ENCODE measurements around the gene TET1.
"Not testable (repeated sequence)": the region's sequence is repeated elsewhere in the genome, so short reads cannot be mapped to it uniquely, and the experiment has no call there.

DNA sequence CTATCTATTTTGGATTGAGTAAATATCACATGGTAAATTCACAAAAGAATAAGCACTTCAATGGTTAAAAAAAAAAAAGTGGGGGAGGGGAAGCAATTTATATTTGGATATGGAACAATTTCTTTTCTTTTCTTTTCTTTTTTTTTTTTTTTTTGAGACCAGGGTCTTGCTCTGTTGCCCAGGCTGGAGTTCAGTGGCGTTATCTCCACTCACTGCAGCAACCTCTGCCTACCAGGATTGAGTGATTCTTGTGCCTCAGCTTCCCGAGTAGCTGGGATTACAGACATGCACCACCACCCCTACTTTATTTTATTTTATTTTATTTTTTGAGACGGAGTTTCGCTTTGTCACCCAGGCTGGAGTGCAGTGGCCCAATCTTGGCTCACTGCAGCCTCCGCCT is 148.8 kb downstream of the TET1 start:
- not testable (repeated sequence) for TF ChIP-seq POLR2AphosphoS5 (IDR thresholded peaks at IDR 0.05; ENCODE audit: low read depth); SPI1 (IDR thresholded peaks at IDR 0.05; ENCODE audit: borderline replicate concordance, low read depth)
- TF ChIP-seq, protein P1, sequence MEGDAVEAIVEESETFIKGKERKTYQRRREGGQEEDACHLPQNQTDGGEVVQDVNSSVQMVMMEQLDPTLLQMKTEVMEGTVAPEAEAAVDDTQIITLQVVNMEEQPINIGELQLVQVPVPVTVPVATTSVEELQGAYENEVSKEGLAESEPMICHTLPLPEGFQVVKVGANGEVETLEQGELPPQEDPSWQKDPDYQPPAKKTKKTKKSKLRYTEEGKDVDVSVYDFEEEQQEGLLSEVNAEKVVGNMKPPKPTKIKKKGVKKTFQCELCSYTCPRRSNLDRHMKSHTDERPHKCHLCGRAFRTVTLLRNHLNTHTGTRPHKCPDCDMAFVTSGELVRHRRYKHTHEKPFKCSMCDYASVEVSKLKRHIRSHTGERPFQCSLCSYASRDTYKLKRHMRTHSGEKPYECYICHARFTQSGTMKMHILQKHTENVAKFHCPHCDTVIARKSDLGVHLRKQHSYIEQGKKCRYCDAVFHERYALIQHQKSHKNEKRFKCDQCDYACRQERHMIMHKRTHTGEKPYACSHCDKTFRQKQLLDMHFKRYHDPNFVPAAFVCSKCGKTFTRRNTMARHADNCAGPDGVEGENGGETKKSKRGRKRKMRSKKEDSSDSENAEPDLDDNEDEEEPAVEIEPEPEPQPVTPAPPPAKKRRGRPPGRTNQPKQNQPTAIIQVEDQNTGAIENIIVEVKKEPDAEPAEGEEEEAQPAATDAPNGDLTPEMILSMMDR (IDR thresholded peaks at IDR 0.05; ENCODE audit: insufficient read depth, low read length): not testable (repeated sequence)

Data from HL-60 (cell line).